GM10847 (cell line): ENCODE results near the gene SSX7.
"Not testable (repeated sequence)": the region's sequence is repeated elsewhere in the genome, so short reads cannot be mapped to it uniquely, and the experiment has no call there.

ENCODE experiments used
- POLR2A ChIP-seq: IDR thresholded peaks from 2 replicates; pipeline ENCODE4 v1.6.1; 2011; ENCODE audit not compliant: insufficient read length; ENCODE audit errors: extremely low read depth

SSX7 gene, protein sequence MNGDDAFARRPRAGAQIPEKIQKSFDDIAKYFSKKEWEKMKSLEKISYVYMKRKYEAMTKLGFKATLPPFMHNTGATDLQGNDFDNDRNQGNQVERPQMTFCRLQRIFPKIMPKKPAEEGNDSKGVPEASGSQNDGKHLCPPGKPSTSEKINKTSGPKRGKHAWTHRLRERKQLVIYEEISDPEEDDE

DNA sequence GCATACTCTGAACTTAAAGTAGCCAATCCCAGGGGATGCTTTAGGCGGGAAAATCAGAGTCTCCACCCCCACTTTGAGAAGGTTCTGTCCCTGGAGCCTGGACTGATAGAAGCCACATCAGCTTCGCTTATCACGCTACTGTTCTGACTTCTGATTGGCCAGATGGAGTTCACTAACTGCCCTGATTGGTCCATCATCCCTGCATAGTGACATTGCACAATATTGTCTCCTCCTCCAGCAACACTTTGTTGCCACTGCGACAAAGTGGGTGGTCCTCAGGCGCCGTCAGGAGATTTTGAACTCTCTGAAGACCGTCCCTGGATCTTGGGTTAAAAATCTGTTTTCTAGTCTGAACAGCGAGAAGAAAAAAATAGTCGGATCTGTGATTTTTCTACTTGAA is at the start of gene SSX7:
Gene SSX7 (minus strand): TSS at position 101 of the 400 bp plus-strand sequence. CDS start 1,428 bp downstream, outside the sequence.
- not testable (repeated sequence) for TF ChIP-seq POLR2A

DNA sequence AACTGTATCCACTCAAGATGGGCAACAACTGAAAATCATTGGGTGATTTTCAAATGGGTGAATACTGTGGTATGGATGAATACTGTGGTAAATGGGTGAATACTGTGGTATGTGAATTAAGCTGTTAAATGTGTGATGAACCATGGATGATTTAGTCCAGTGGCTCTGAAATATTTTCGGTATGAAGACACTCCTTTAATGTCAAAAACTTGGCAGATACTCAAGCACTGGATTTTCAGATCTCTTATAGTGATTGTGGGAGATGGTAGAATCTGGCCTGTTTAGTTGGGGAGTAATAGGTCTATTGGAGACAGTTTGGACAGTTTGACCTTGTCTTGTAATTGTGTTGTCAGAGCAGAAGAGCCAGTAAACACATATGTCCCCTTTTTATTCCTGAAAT is 45.7 kb downstream of the SSX7 start:
- no peak for TF ChIP-seq POLR2A

DNA sequence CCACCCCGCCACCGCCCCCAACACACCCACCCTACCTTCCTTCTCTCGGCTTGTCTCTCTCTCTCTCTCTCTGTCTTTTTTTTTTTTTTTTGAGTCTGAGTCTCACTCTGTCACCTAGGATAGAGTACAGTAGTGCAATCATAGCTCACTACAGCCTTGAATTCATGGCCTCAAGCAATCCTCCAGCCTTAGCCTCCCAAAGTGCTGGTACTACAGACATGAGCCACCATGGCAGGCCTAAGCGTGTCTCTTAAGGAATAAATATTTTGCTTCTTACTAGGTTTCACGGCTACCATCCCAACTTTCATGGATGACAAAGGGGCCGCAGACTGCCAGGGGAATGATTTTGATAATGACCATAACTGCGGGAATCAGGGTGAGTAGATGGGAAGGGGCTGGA is 55.8 kb downstream of the SSX7 start:
- no peak for TF ChIP-seq POLR2A

DNA sequence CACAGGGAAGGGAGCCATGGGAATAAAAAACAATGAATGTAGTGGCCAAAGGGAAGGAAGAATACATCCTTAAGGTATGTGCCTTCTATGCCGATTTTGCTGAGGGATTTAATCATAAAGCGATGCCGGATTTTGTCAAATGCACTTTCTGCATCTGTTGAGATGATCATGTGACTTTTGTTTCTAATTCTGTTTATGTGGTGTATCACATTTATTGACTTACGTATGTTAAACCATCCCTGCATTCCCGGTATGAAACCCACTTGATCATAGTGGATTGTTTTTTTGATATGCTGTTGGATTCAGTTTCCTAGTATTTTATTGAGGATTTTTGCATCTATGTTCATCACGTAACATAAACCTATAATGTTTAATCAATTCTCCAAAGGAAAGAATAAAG is 60.0 kb downstream of the SSX7 start:
- no peak for TF ChIP-seq POLR2A
